Mesenteric fat pad (tissue), 1 donor: ENCODE data around the gene XRN1. TPM values are rescaled to one million over a fixed set of nuclear protein-coding genes. Genes with fewer than 3 reads are reported as not detected.
"Not testable (repeated sequence)": the region's sequence is repeated elsewhere in the genome, so short reads cannot be mapped to it uniquely, and the experiment has no call there.

Source experiments
- DNase-seq: peaks from one replicate; pipeline ENCODE4 v3.0.0-alpha.2; 2020; ENCODE audit warnings: low spot score
- total RNA-seq: library from RNA; stranded (reverse); fragmentation: NEBNext Ultra II Directional; extraction: Animal tissue kit (Norgen Biotek cat#: 25700); gene quantifications from one replicate; pipeline ENCODE4 v1.2.1, GENCODE V29; 2021
- donor health status: DM: yes; HTN: yes; CAD: no.

Gene XRN1
- total RNA-seq, 1 donor from 2014 or later, result 33.0 TPM

DNA sequence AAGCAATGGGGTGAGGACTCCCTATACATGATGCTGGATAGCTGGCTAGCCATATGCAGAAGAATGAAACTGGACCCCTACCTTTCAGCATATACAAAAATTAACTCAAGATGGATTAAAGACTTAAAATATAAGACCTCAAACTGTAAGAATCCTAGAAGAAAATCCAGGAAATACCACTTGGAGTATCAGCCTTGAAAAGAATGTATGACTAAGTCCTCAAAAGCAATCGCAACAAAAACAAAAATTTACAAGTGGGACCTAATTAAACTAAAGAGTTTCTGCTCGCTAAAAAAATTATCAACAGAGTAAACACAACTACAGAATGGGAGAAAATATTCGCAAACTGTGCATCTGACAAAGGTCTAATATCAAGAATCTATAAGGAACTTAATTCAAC is 94.3 kb downstream of the XRN1 start:
- no peak for DNase-seq

DNA sequence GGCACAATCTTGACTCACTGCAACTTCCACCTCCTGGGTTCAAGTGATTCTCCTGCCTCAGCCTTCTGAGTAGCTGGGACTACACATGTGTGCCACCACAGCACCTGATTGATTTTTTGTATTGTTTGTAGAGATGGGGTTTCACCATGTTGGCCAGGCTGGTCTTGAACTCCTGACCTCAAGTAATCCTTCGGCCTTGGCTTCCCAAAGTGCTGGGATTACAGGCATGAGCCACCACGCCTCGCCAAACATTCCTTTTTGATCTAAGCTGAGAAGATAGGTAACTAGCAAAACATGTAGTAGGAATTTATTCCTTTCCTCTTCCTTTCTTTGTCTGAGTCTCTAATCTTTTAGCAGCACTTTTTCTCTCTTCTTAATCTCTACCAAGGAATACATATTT is 95.1 kb downstream of the XRN1 start:
- DNase-seq, result not testable (repeated sequence)

- DNase-seq, result no peak
These were observed 99.4 kb downstream of the XRN1 start for GRCh38 chr3:142348460-142348859.

DNA sequence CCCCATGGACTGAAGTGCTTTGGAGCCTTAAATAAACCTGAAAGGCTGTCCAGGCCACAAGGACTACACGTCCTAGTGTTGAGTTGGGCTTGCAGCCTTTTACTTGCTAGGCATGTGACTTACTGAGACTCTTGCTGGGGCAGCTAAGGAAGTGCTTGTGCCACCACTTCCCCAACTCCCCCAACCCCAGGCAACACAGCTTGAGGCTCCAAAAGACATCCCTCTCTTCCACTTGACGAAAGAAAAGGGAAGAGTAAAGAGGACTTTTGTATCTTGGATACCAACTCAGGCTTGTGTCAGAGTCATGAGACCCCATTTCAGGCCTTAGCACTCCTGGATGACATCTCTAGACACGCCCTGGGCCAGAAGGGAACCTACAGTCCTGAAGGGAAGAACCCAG is 109.8 kb downstream of the XRN1 start:
- DNase-seq, result no peak

- no peak for DNase-seq
These were observed 115.4 kb downstream of the XRN1 start for GRCh38 chr3:142332390-142332789.

GRCh38 chr3:142324275-142324953 is 123.4 kb downstream of the XRN1 start:
- DNase-seq, result not testable (repeated sequence)

DNA sequence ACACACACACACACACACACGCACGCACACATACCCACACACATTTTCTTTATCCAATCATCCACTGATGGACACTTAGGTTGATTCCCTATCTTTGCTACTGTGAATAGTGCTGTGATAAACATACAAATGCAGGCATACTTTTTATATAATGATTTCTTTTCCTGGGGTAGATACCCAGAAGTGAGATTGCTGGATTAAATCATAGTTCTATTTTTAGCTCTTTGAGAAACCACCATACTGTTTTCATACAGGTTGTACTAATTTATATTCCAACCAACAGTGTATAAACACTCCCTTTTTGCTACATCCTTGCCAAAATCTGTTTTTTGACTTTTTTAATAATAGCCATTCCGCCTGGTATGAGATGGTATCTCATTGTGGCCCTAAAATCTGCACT is 127.9 kb downstream of the XRN1 start:
- no peak for DNase-seq

GRCh38 chr3:142319094-142319493 is 128.7 kb downstream of the XRN1 start:
- no peak for DNase-seq

- no peak for DNase-seq
These were observed 129.5 kb downstream of the XRN1 start for GRCh38 chr3:142318331-142318730.

- DNase-seq, result not testable (repeated sequence)
These were observed 131.9 kb downstream of the XRN1 start for GRCh38 chr3:142315978-142316388.

DNA sequence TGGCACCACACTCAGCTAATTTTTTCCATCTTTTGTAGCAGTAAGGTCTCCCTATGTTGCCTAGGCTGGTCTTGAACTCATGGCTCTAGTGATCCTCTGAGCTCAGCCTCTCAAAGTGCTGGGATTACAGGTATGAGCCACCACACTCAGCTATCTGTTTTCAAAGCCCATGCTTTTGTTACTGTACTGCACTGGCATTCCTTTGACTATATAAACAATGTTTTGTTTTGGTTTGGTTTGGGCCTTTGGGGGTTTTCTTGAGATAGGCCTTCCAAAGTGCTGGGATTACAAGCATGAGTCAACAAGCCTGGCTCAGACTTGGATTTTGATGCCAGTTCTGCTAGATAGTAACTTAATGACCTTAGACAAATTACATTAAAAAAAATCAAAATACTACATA is 132.8 kb downstream of the XRN1 start:
- no peak for DNase-seq

- no peak for DNase-seq
These were observed 137.4 kb downstream of the XRN1 start for GRCh38 chr3:142310439-142310838.

GRCh38 chr3:142302847-142303246 is 145.0 kb downstream of the XRN1 start:
- not testable (repeated sequence) for DNase-seq

DNA sequence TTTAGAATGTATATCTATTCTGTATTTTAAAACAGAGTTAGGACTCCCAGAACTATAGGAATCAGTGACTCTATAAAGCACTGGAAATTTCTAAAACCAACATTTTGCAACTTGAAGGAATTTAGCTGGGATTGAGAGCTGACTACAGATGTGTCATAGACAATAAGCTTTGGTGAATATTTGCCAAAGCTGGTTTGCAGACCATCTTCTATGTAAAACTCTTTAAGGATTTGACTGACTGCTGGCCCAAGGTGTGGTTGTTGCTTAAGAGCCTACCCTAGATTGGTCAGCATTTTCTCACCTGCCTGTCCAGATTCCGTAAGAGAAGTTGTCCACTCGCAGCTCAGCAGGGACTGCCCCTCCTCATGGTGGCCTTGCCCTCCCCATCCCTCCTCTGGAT is 149.2 kb downstream of the XRN1 start:
- no peak for DNase-seq

- no peak for DNase-seq
These were observed 151.3 kb downstream of the XRN1 start for GRCh38 chr3:142296507-142296906.

GRCh38 chr3:142287866-142288638 is 159.8 kb downstream of the XRN1 start:
- no peak for DNase-seq

- no peak for DNase-seq
These were observed 162.7 kb downstream of the XRN1 start for GRCh38 chr3:142285083-142285517.

- DNase-seq, result no peak
These were observed 165.3 kb downstream of the XRN1 start for GRCh38 chr3:142282503-142282902.

GRCh38 chr3:142281474-142281873 is 166.4 kb downstream of the XRN1 start:
- DNase-seq, result no peak

DNA sequence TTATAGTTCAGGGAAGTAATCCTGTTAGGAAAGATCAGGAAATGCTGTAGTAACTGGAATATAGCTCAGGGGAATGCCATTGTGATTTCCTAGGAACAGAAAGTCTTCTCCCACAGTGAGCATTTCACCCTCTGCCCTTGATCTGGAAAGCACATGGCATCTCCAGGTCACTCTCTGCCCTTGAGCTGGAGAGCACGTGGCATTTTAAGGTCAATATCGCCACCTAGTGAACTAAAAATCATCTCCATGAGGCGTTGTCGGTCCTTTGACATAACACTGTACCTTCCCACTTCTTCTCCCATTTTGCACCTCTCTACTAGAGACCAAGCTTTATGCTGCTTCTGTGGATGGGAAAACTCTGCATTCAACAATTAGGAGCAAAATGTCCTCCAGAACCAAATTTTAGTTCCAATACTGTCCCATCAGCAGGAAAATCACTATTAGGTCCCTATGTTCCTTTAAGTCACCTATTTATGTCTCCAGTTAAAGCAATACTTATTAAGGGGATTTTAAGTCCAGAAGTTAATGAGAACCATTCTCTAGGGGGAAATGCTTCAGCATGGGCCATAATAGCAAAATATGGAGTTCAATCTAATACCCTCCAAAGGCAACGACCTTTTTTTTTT is 167.8 kb downstream of the XRN1 start:
- no peak for DNase-seq

- no peak for DNase-seq
These were observed 169.4 kb downstream of the XRN1 start for GRCh38 chr3:142278451-142278850.

- DNase-seq, result no peak
These were observed 171.1 kb downstream of the XRN1 start for GRCh38 chr3:142276781-142277180.
